ENCODE measurements around the gene RHBDD1.

Gene RHBDD1

GRCh38 chr2:226891780-226892590 is 56.1 kb downstream of the RHBDD1 start:
- no peak for DNase-seq (ENCODE audit: insufficient read length)
- TF ChIP-seq TAF1 (IDR thresholded peaks at IDR 0.05; ENCODE audit: borderline replicate concordance, low read depth, low read length) (no peak), POLR2AphosphoS5 (IDR thresholded peaks at IDR 0.05; ENCODE audit: low read depth, low read length) (no peak), POLR2A (IDR thresholded peaks at IDR 0.05; ENCODE audit: low read depth, low read length) (no peak)
- FAIRE-seq = no peak

GRCh38 chr2:226892729-226893128 is 56.9 kb downstream of the RHBDD1 start:
- TF ChIP-seq POLR2A (IDR thresholded peaks at IDR 0.05; ENCODE audit: low read depth, low read length) (no peak), TAF1 (IDR thresholded peaks at IDR 0.05; ENCODE audit: borderline replicate concordance, low read depth, low read length) (no peak), POLR2AphosphoS5 (IDR thresholded peaks at IDR 0.05; ENCODE audit: low read depth, low read length) (no peak)
- DNase-seq (ENCODE audit: insufficient read length) (no peak), FAIRE-seq (no peak)

DNA sequence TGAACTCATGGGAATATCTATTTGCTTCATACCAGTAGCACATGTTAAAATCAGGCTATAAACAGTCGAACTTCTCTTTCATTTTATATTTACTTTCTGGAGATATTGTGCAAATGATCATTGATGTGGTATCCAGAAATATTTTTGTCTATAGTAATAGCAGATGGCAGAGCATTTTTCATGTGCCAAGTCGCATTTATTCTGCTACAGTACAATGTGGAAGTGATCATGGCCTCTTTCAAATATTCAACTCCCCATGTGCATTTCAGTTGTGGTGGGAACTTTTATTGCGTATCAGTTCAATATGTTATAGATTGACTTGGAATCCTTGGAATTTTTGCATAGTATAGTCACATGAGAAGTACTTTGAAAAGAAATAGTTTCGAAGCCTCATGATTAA is 57.4 kb downstream of the RHBDD1 start:
- no peak for DNase-seq (ENCODE audit: insufficient read length)
- FAIRE-seq = no peak
- TF ChIP-seq POLR2AphosphoS5 (IDR thresholded peaks at IDR 0.05; ENCODE audit: low read depth, low read length) = no peak
- TF ChIP-seq TAF1 (IDR thresholded peaks at IDR 0.05; ENCODE audit: borderline replicate concordance, low read depth, low read length) = no peak
- TF ChIP-seq POLR2A (IDR thresholded peaks at IDR 0.05; ENCODE audit: low read depth, low read length) = no peak

DNA sequence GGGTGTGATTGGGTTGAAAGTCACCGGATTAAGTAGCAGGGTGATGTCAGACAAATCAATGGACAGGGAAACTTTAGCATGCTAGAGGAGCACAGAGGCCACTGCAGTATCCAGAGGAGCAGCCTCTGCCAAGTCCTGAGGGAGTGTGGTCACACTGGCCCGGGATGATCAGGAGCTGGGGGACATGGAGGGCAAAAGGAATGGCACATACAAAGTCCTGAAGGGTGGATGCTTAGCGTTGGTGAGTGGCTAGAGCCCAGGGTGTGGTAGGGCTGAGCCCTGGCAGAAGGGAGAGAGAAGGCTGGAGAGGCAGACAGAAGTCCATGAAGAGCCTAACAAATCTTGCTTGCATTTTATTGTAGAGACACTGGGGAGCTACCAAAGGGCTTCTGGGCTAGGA is 58.9 kb downstream of the RHBDD1 start:
- TF ChIP-seq POLR2AphosphoS5 (IDR thresholded peaks at IDR 0.05; ENCODE audit: low read depth, low read length) (no peak), POLR2A (IDR thresholded peaks at IDR 0.05; ENCODE audit: low read depth, low read length) (no peak), TAF1 (IDR thresholded peaks at IDR 0.05; ENCODE audit: borderline replicate concordance, low read depth, low read length) (no peak)
- FAIRE-seq (no peak), DNase-seq (ENCODE audit: insufficient read length) (no peak)

DNA sequence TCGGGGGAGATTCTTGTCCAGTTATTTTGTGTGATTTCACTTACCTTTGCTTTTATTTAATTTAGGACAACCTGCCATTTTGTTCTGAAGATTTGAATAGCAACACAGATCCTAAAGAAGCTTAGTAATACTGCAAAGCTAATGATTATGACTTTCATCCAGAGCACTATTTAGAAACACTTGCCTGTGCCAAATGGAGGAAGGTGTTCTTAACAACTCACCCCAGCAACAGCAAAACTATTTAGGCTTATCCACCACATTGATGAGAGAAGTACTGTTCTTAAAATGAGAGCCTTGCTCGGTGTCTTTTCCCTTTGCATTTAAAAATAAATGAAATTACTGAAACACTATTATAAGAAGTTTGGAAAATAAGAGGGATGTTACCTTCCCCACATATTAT is 59.7 kb downstream of the RHBDD1 start:
- FAIRE-seq = peak; percentile 67
- DNase-seq (ENCODE audit: insufficient read length) = no peak
- TF ChIP-seq POLR2A (IDR thresholded peaks at IDR 0.05; ENCODE audit: low read depth, low read length) = no peak
- no peak for TF ChIP-seq POLR2AphosphoS5 (IDR thresholded peaks at IDR 0.05; ENCODE audit: low read depth, low read length)
- no peak for TF ChIP-seq TAF1 (IDR thresholded peaks at IDR 0.05; ENCODE audit: borderline replicate concordance, low read depth, low read length)

DNA sequence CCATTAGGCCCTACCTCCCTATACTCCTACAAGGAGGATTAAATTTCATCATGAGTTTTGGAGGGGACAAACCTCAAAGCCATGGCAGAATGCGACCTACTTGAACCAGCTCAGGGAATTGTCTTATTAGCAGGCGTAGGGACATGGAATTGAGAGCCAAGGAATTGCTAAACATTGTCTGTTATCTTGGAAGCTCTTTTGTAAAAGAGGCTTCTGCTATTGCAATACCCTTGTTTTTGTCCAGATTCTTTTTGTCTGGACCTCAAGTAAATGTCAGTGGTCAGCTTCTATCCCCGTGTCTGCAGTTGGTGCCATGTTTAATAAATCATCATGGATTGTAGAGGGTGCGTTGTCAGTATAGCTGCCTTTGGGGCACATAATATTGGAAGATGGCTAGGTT is 62.3 kb downstream of the RHBDD1 start:
- no peak for DNase-seq (ENCODE audit: insufficient read length)
- no peak for FAIRE-seq
- TF ChIP-seq POLR2AphosphoS5 (IDR thresholded peaks at IDR 0.05; ENCODE audit: low read depth, low read length) (no peak), POLR2A (IDR thresholded peaks at IDR 0.05; ENCODE audit: low read depth, low read length) (no peak), TAF1 (IDR thresholded peaks at IDR 0.05; ENCODE audit: borderline replicate concordance, low read depth, low read length) (no peak)

- no peak for FAIRE-seq
- DNase-seq (ENCODE audit: insufficient read length) = no peak
These were observed 63.0 kb downstream of the RHBDD1 start for GRCh38 chr2:226898897-226899296.

GRCh38 chr2:226902041-226902966 is 66.5 kb downstream of the RHBDD1 start:
- DNase-seq (ENCODE audit: insufficient read length) (no peak), FAIRE-seq (peak; percentile 42)
- TF ChIP-seq POLR2A (IDR thresholded peaks at IDR 0.05; ENCODE audit: low read depth, low read length) = no peak
- no peak for TF ChIP-seq TAF1 (IDR thresholded peaks at IDR 0.05; ENCODE audit: borderline replicate concordance, low read depth, low read length)
- no peak for TF ChIP-seq POLR2AphosphoS5 (IDR thresholded peaks at IDR 0.05; ENCODE audit: low read depth, low read length)

More at GRCh38 chr2:226898897-226899296, 63.0 kb downstream of the RHBDD1 start:
- no peak for TF ChIP-seq TAF1 (IDR thresholded peaks at IDR 0.05; ENCODE audit: borderline replicate concordance, low read depth, low read length)
- TF ChIP-seq POLR2A (IDR thresholded peaks at IDR 0.05; ENCODE audit: low read depth, low read length) = no peak
- no peak for TF ChIP-seq POLR2AphosphoS5 (IDR thresholded peaks at IDR 0.05; ENCODE audit: low read depth, low read length)

DNA sequence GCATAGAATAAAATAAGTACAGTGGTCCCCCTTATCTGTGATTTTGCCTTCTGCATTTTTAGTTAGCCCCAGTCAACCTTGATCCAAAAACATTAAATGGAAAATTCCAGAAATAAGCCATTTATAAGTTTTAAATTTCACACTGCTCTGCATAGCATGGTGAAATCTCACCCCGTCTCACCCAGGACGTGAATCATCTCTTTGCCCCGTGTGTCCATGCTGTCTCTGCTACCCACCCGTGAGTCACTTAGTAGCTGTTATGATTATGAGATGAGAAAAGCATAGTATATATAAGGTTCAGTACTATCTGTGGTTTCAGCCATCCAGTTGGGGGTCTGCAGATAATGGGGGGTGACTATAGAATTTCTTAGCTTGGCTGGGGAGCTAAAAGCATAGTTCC is 67.3 kb downstream of the RHBDD1 start:
- no peak for FAIRE-seq
- no peak for DNase-seq (ENCODE audit: insufficient read length)

GRCh38 chr2:226904592-226904991 is 68.7 kb downstream of the RHBDD1 start:
- TF ChIP-seq TAF1 (IDR thresholded peaks at IDR 0.05; ENCODE audit: borderline replicate concordance, low read depth, low read length) = no peak
- TF ChIP-seq POLR2A (IDR thresholded peaks at IDR 0.05; ENCODE audit: low read depth, low read length) = no peak
- no peak for TF ChIP-seq POLR2AphosphoS5 (IDR thresholded peaks at IDR 0.05; ENCODE audit: low read depth, low read length)
- DNase-seq (ENCODE audit: insufficient read length) (no peak), FAIRE-seq (peak; percentile 93)

More for the DNA sequence above, 67.3 kb downstream of the RHBDD1 start:
- no peak for TF ChIP-seq POLR2A (IDR thresholded peaks at IDR 0.05; ENCODE audit: low read depth, low read length)

DNA sequence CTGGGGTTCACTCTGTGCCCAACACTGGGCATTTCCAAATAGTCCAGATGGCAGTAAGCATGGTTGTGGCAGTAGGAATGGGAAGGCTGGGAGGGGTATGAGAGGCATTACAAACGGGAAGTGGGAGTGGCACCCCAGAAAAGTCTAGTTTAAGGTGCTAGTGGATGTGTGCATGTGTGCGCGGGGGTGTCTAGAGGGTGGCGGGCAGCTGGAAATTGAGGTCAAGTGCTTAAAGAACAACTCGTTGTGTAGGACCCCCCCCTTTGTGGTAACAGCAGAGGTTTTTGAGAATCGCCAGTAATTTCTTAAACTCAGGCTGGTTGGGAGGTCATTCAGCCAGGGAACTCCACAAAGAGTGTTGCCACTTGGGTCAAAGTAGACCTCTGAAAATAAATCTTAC is 69.9 kb downstream of the RHBDD1 start:
- DNase-seq (ENCODE audit: insufficient read length) (no peak), FAIRE-seq (no peak)
- TF ChIP-seq POLR2AphosphoS5 (IDR thresholded peaks at IDR 0.05; ENCODE audit: low read depth, low read length) = no peak
